Calu3 (cell line): ENCODE data around the gene RAD51B. TPM values are rescaled to one million over a fixed set of nuclear protein-coding genes. Genes with fewer than 3 reads are reported as not detected.

ENCODE experiments used
- BruUV-seq: library from RNA; stranded (reverse); fragments of 400-500 nt; replicated peaks from 2 replicates; lab custom pipeline; 2021; lab: Mats Ljungman, UMichigan
- CTCF ChIA-PET: fragments of 300-600 bp; sonication (Branson Sonifier 250); formaldehyde crosslinking; loops from one replicate; lab custom pipeline; 2022; ENCODE audit warnings: antibody characterized with exemption; lab: Charles Lee
- DNase-seq: peaks from one replicate; pipeline ENCODE4 v3.0.0; 2022
- H3K27ac Mint-ChIP-seq: one replicate; pipeline ENCODE4 v1.8.0; 2022; ENCODE audit warnings: mixed read lengths; ENCODE audit not compliant: unreplicated experiment
- H3K27me3 Mint-ChIP-seq: one replicate; pipeline ENCODE4 v1.8.0; 2022; ENCODE audit warnings: mixed read lengths; ENCODE audit not compliant: unreplicated experiment
- H3K36me3 Mint-ChIP-seq: one replicate; pipeline ENCODE4 v1.8.0; 2022; ENCODE audit warnings: mild to moderate bottlenecking, moderate library complexity, mixed read lengths; ENCODE audit not compliant: insufficient read depth, unreplicated experiment
- H3K4me1 Mint-ChIP-seq: one replicate; pipeline ENCODE4 v1.8.0; 2022; ENCODE audit warnings: mild to moderate bottlenecking, low read depth, mixed read lengths; ENCODE audit not compliant: unreplicated experiment
- H3K4me3 Mint-ChIP-seq: one replicate; pipeline ENCODE4 v1.8.0; 2022; ENCODE audit warnings: mild to moderate bottlenecking, low read depth, moderate library complexity, mixed read lengths; ENCODE audit not compliant: unreplicated experiment
- H3K9me3 Mint-ChIP-seq: one replicate; pipeline ENCODE4 v1.8.0; 2022; ENCODE audit warnings: low read depth, mixed read lengths; ENCODE audit not compliant: unreplicated experiment
- CTCF ChIP-seq: fragments of 200-600 bp; IDR thresholded peaks from one replicate; pipeline ENCODE4 v1.8.0; 2022; ENCODE audit warnings: antibody characterized with exemption; ENCODE audit not compliant: unreplicated experiment
- intact Hi-C: fragments of 100-400 bp; cut with micrococcal nuclease; formaldehyde crosslinking; loops from one replicate; pipeline ENCODE4 v1.10.0; 2022; ENCODE audit not compliant: unreplicated experiment
- total RNA-seq: library from RNA; stranded (reverse); gene quantifications from 2 replicates; pipeline ENCODE4 v1.2.3, GENCODE V29; 2022

RAD51B gene
- total RNA-seq, 1 experiment from 2014 or later: 24.7 TPM

GRCh38 chr14:68358500-68358899, 538.9 kb downstream of the RAD51B start:
- TF ChIP-seq CTCF: no peak
- DNase-seq: no peak
- no peaks in the 10 kb centered on the region for H3K9me3 Mint-ChIP-seq
- CTCF ChIA-PET: no interaction called here
- intact Hi-C loops: no loop called here
- no peaks in the 10 kb centered on the region for H3K27me3 Mint-ChIP-seq
- H3K36me3 Mint-ChIP-seq: no peaks in the 10 kb centered on the region
- BruUV-seq: no TSS peak
- no peak overlapping the region for H3K4me3 Mint-ChIP-seq
- H3K4me1 Mint-ChIP-seq: peaks cover 18% of the 10 kb centered on the region
- no peak overlapping the region for H3K27ac Mint-ChIP-seq

- no peak for DNase-seq
- no peak for TF ChIP-seq CTCF
- Mint-ChIP-seq H3K27ac (peak overlapping the region; percentile 67), H3K36me3 (no peaks in the 10 kb centered on the region), H3K9me3 (no peaks in the 10 kb centered on the region), H3K4me3 (no peak overlapping the region), H3K27me3 (no peaks in the 10 kb centered on the region), H3K4me1 (peaks cover 19% of the 10 kb centered on the region)
- no TSS peak for BruUV-seq
- intact Hi-C loops: no loop called here
- CTCF ChIA-PET: interaction anchor here (0.6 kb wide), 1 partner anchor 415 kb away, joined by 4 read pairs; no protein-coding TSS in a partner anchor
Measured at GRCh38 chr14:68359022-68359836, 539.6 kb downstream of the RAD51B start.

GRCh38 chr14:68359837-68360552, 540.4 kb downstream of the RAD51B start:
- CTCF ChIA-PET: interaction anchor here (0.5 to 0.6 kb wide), 2 partner anchors 416 to 451 kb away, joined by 3 to 4 read pairs; no protein-coding TSS in a partner anchor
- Mint-ChIP-seq H3K9me3 (no peaks in the 10 kb centered on the region), H3K27ac (peak overlapping the region; percentile 67), H3K36me3 (no peaks in the 10 kb centered on the region), H3K27me3 (no peaks in the 10 kb centered on the region), H3K4me1 (peaks cover 27% of the 10 kb centered on the region), H3K4me3 (no peak overlapping the region)
- intact Hi-C loops: loop anchor here (5.0 kb wide), 1 partner anchor 418 kb away; no protein-coding TSS in a partner anchor
- no peak for TF ChIP-seq CTCF
- BruUV-seq: no TSS peak
- DNase-seq: peak; percentile 48

- H3K36me3 Mint-ChIP-seq: no peaks in the 10 kb centered on the region
- no peak for TF ChIP-seq CTCF
- no peaks in the 10 kb centered on the region for H3K27me3 Mint-ChIP-seq
- DNase-seq: no peak
- H3K9me3 Mint-ChIP-seq: no peaks in the 10 kb centered on the region
- H3K27ac Mint-ChIP-seq: no peak overlapping the region
- no peak overlapping the region for H3K4me3 Mint-ChIP-seq
- CTCF ChIA-PET: no interaction called here
- H3K4me1 Mint-ChIP-seq: peaks cover 32% of the 10 kb centered on the region
- intact Hi-C loops: loop anchor here (5.0 kb wide), 1 partner anchor 419 kb away; no protein-coding TSS in a partner anchor
- BruUV-seq: no TSS peak
Measured at GRCh38 chr14:68361231-68361630, 541.7 kb downstream of the RAD51B start.
